Measurements from ENCODE around the gene CSTPP1. TPM values are rescaled to one million over a fixed set of nuclear protein-coding genes. Genes with fewer than 3 reads are reported as not detected.
"Not testable (repeated sequence)": the region's sequence is repeated elsewhere in the genome, so short reads cannot be mapped to it uniquely, and the experiment has no call there.

CSTPP1 gene
- total and polyA plus RNA-seq, 5 experiments from 2014 or later, result 13.2 to 20.4 (median 16.1) TPM

DNA sequence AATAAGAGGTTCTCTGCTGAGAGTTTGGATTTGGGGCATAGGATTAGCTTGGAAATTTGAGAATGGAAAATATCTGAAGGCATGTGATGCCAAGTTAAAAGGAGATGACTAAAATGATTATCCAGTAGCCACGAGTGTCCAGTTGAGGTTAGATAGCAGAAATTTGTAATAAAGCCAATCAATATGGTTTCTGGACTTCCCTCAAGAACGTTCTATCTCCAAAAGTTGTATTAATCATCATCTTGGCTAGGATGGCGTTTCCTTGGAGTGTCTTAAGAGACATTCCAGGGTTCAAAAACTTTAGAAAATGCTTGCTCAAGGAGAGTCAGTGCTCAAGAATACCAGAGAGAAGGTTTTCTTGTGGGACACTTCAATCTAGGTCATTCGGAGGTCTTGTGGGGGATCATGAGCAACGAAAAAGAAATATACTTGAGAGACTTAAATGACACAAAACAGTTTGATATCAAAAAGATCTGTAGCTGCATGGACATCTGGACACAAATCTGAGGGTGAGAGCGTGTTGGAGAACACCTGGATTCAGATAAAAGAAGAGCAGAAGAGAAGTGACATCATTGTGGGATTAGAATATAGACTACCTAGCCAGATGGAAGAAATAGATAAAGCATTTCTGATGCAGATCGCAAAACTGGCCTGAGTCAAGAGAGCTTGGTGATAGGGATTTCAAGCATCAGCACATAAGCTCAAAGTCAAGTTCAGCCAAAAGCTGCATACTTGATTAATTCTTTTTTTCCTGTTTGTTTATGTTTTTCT, 142.4 kb downstream of the CSTPP1 start:
- H3K27me3 Mint-ChIP-seq, result no peaks in the 10 kb centered on the region
- no peaks in the 10 kb centered on the region for H3K9me3 Mint-ChIP-seq
- H3K36me3 Mint-ChIP-seq, result peaks cover 0 to 3% (median 2%) of the 10 kb centered on the region in 3 donors
- H3K4me1 Mint-ChIP-seq, result no peaks in the 10 kb centered on the region
- POLR2A ChIA-PET, result no interaction called here
- DNase-seq (no peak), ATAC-seq (no peak)
- H3K27ac Mint-ChIP-seq, result no peak overlapping the region
- H3K4me3 Mint-ChIP-seq, result no peak overlapping the region

DNA sequence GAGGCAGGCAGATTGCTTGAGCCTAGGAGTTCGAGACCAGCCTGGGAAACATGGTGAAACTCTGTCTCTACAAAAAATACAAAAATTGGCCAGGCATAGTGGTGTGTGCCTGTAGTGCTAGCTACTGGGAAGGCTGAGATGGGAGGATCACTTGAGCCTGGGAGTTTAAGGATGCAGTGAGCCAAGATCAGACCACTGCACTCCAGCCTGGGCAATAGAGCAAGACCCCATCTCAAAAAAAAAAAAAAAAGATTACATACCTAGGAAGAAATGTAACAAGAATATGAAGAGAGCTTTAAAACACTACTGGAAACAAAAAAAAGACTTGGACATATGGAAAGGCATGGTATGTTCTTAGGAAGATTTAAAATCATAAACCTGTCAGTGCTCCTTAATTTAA, 144.2 kb downstream of the CSTPP1 start:
- H3K27ac Mint-ChIP-seq, H3K9me3 Mint-ChIP-seq, DNase-seq, H3K36me3 Mint-ChIP-seq, H3K4me3 Mint-ChIP-seq, H3K27me3 Mint-ChIP-seq, H3K4me1 Mint-ChIP-seq, ATAC-seq: not testable (repeated sequence)
- POLR2A ChIA-PET, result interaction anchor here (0.6 kb wide), 2 partner anchors 131 to 133 kb away, joined by 4 to 5 read pairs; no protein-coding TSS in a partner anchor

DNA sequence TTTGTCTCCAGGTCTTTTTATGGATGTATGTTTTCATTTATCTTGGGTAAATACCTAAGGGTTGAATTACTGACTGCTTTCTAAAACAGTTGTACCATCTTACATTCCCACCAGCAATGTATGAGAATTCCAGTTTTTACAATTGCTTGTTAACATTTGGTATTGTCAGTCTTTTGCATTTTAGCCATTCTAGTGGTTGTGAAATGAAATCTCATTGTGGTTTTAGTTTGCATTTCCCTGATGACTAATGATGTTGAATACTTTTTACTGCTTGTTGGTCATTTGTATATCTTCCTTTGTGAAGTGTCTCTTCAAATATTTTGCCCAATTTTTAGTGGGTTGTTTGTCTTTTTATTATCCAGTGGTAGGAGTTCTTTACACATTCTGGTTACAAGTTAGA, 147.4 kb downstream of the CSTPP1 start:
- DNase-seq, result no peak
- Mint-ChIP-seq H3K36me3 (peaks cover 0 to 2% (median 0%) of the 10 kb centered on the region in 3 donors), H3K4me3 (no peak overlapping the region), H3K4me1 (peaks cover 0 to 1% (median 0%) of the 10 kb centered on the region in 4 donors), H3K27ac (no peak overlapping the region), H3K9me3 (no peaks in the 10 kb centered on the region), H3K27me3 (no peaks in the 10 kb centered on the region)
- no peak for ATAC-seq
- POLR2A ChIA-PET, result no interaction called here

DNA sequence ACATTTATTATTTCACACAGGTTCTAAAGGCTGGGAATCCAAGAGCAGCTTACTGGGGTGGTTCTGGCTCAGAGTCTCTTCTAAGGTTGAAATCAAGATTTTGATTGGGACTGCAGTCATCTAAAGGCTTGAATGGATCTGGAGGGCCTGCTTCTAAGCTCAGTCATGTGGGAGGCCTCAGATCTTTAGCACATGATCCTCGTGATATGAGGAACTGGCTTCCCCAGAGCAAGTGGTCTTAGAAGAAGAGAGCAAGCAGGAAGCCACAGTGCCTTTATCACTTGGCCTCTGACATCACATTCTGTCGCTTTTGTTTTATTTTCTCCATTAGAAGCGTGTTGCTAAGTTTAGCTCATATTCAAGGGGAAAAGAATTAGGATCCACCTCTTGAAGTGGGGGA, 151.2 kb downstream of the CSTPP1 start:
- no peak overlapping the region for H3K4me3 Mint-ChIP-seq
- H3K27me3 Mint-ChIP-seq, result no peaks in the 10 kb centered on the region
- H3K4me1 Mint-ChIP-seq, result peaks cover 0 to 1% (median 0%) of the 10 kb centered on the region in 4 donors
- POLR2A ChIA-PET, result no interaction called here
- ATAC-seq, result peak in 1 of 2 donors; percentile 53
- peak overlapping the region in 2 of 10 donors; percentile 3 to 31 for H3K27ac Mint-ChIP-seq
- no peaks in the 10 kb centered on the region for H3K36me3 Mint-ChIP-seq
- no peaks in the 10 kb centered on the region for H3K9me3 Mint-ChIP-seq
- DNase-seq, result peak in 2 of 10 donors; percentile 3 to 4

DNA sequence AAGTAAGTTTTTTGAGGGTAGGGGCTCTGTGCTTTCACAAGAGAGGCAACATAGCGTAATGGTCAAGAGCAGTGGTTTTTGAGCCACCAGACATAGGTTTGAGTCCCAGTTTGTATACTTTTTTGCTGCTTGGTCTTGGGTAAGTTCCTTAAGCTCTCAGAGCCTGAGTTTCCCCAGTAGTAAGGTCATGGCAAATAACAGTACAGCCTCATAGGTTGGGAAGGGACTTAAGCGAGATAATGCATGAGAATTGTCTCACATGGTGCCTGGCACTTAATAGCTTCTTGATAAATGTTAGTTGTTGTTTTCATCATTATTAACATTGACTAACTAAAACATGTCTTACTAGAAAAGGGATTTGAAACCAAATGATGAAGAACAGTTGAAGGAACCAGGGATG, 157.0 kb downstream of the CSTPP1 start:
- Mint-ChIP-seq H3K27me3 (no peaks in the 10 kb centered on the region), H3K27ac (no peak overlapping the region), H3K4me3 (no peak overlapping the region), H3K36me3 (peaks cover 0 to 2% (median 0%) of the 10 kb centered on the region in 3 donors), H3K4me1 (no peaks in the 10 kb centered on the region), H3K9me3 (no peaks in the 10 kb centered on the region)
- POLR2A ChIA-PET, result no interaction called here
- no peak for ATAC-seq
- no peak for DNase-seq

DNA sequence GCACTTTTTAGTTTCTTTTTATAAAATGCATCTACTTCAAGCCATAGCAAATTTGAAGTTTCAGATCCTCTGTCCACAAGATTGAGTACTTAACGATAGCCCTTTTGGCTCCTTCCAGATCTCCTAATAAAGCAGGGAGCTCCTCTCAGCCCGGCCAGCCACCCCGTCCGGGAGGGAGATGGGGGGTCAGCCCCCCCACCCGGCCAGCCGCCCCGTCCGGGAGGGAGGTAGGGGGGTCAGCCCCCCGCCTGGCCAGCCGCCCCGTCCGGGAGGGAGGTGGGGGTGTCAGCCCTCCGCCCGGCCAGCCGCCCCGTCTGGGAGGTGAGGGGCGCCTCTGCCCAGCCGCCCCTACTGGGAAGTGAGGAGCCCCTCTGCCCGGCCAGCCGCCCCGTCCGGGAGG, 160.3 kb downstream of the CSTPP1 start:
- H3K27ac Mint-ChIP-seq, ATAC-seq, POLR2A ChIA-PET, H3K36me3 Mint-ChIP-seq, H3K27me3 Mint-ChIP-seq, H3K4me3 Mint-ChIP-seq, DNase-seq, H3K9me3 Mint-ChIP-seq, H3K4me1 Mint-ChIP-seq: not testable (repeated sequence)

DNA sequence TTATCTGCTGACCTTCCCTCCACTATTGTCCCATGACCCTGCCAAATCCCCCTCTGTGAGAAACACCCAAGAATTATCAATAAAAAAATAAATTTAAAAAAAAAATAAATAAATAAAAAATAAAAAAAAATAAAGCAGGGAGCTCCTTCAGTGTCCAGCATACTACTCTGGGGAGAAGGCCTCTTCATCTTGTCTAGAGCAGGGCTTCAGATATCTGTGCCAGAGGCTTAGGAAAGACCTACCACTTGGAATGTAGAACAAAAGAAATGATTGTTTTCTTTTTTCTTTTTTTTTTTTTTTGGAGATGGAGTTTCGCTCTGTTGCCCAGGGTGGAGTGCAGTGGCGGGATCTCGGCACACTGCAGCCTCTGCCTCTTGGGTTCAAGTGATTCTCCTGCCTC, 161.7 kb downstream of the CSTPP1 start:
- H3K27me3 Mint-ChIP-seq, H3K4me1 Mint-ChIP-seq, DNase-seq, H3K27ac Mint-ChIP-seq, H3K36me3 Mint-ChIP-seq, H3K9me3 Mint-ChIP-seq, H3K4me3 Mint-ChIP-seq, POLR2A ChIA-PET, ATAC-seq: not testable (repeated sequence)

DNA sequence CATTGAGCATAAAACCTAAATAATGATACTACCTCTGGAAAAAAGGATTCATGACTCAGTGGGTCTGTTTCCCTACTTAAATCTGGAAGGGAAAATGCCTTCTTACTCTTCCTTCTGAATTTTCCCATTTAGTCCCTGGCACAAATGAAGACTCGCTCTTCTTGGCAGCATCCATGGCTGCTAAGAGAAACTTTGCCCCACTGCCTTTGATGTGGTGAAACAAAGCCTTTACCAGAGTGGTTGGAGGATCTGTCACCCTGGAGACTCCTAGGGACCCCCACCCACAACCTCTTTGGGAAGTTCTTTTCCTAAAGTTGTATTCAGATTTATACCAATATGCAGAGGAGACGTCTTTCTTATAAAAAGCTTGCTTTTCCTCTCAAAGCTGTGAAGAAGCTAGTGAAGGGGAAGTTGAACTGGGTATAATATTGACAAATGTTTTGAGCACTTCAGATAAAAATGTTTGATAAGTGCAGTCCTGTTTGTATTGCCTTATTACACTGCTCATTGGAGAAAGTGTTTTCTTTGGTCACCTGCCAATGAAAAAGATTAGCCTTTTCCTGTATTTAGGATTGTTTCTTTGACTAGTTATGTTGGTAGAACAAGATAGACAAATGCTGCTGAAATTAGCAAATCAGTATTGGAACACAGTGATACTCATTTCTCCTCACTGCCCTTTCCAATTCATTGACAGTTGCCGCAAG, 162.8 kb downstream of the CSTPP1 start:
- H3K9me3 Mint-ChIP-seq, result no peaks in the 10 kb centered on the region
- no peak for ATAC-seq
- peak overlapping the region in 1 of 10 donors; percentile 7 for H3K4me3 Mint-ChIP-seq
- peaks cover 0 to 2% (median 0%) of the 10 kb centered on the region in 3 donors for H3K36me3 Mint-ChIP-seq
- POLR2A ChIA-PET, result no interaction called here
- H3K4me1 Mint-ChIP-seq, result peaks cover 0 to 8% (median 4%) of the 10 kb centered on the region in 4 donors
- no peaks in the 10 kb centered on the region for H3K27me3 Mint-ChIP-seq
- H3K27ac Mint-ChIP-seq, result no peak overlapping the region
- no peak for DNase-seq

DNA sequence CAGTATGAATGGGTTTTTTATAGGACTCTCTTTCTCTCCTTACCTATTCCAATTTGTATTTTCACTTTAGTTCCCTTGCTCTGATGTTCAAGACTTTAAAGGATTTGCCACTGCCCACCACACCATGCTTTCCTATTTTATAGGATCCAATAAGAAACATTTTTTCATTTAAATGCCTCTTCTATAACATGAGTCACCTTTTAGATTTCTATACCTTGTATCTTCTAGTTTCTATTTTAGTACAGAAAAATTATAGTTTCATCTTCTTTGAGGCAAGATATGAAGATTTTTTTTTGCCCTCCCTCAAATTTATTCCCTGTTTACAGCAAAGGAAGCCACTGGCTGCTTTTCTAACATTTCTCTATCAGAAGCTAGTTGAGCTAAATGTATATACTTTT, 163.4 kb downstream of the CSTPP1 start:
- DNase-seq (no peak), ATAC-seq (no peak)
- Mint-ChIP-seq H3K27me3 (no peaks in the 10 kb centered on the region), H3K9me3 (no peaks in the 10 kb centered on the region), H3K4me1 (peaks cover 0 to 10% (median 4%) of the 10 kb centered on the region in 4 donors), H3K27ac (no peak overlapping the region), H3K36me3 (peaks cover 0 to 2% (median 0%) of the 10 kb centered on the region in 3 donors), H3K4me3 (no peak overlapping the region)
- POLR2A ChIA-PET, result no interaction called here

DNA sequence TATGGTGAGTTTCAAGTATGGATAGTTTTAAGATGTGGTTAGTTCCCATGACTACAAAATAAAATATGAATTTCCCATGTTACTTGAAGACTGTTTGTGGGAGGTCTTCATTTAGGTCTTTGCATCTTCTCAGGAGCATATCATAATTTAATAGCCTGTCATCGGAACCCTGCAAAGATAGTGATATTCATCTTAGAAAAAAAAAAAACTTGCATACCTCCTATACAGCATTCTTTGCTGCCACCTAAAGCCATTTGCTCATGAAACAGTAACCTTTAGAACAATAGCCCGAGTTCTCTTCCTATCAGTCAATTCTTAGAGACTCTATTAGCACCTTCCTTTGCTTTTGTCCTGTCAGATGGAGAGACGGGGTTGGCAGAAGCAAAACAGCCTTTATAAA, 164.8 kb downstream of the CSTPP1 start:
- peaks cover 0 to 2% (median 0%) of the 10 kb centered on the region in 3 donors for H3K36me3 Mint-ChIP-seq
- POLR2A ChIA-PET, result no interaction called here
- DNase-seq (no peak), ATAC-seq (no peak)
- peaks cover 0 to 10% (median 4%) of the 10 kb centered on the region in 4 donors for H3K4me1 Mint-ChIP-seq
- no peaks in the 10 kb centered on the region for H3K9me3 Mint-ChIP-seq
- H3K27ac Mint-ChIP-seq, result no peak overlapping the region
- H3K27me3 Mint-ChIP-seq, result no peaks in the 10 kb centered on the region
- no peak overlapping the region for H3K4me3 Mint-ChIP-seq

DNA sequence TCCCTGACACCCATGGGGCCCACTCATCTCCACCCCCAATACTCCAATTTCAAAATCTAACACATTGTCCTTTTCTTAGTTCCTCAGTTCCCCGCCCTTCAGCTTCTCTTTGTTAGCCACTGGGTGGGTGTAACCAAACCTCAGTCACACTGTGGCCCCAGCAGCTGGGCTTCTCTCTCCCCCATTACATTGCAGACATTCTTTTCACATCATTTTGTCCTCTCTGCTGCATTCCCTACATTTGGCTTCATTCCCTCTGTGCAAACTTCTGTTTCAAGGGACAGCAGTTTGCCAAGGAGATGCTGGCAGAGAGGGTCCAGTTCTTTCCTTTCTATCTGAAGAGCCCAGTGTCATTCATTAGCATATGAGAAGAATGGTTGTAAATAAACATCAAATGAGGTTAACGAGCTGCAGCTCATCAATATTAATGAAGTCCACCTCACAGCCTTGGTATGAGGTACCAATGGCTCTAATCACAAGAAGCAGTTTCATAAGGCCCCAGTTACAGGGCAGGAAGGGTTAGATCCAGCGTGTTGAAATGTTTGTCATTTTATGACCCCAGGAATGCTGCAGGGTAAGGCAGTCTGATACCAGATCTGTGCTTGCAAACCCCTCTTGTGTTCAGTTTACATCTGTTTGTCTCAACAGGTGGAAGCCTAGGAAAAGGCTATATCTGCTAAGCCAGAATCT, 167.8 kb downstream of the CSTPP1 start:
- H3K4me3 Mint-ChIP-seq, result no peak overlapping the region
- peaks cover 0 to 10% (median 4%) of the 10 kb centered on the region in 4 donors for H3K4me1 Mint-ChIP-seq
- H3K27ac Mint-ChIP-seq, result no peak overlapping the region
- ATAC-seq (no peak), DNase-seq (no peak)
- H3K27me3 Mint-ChIP-seq, result no peaks in the 10 kb centered on the region
- no peaks in the 10 kb centered on the region for H3K9me3 Mint-ChIP-seq
- H3K36me3 Mint-ChIP-seq, result no peaks in the 10 kb centered on the region
- POLR2A ChIA-PET, result no interaction called here

DNA sequence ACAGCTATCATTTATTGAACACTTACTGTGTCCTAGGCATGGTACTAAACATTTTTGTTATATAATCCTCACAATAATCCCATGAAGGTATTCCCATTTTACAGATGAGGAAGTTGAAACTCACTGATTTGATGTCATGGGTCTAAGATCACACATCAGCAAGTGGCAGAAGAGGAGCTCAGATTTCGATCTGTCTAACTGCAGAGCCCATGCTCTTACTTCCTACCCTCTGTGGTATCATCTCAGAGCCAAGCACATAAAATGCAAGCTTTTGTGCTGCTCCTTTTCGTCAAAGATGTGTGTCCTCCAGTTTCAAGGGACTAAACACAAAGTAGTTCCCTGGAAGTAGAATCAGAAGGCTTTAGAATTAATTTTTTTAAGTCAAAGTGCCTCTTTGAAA, 169.0 kb downstream of the CSTPP1 start:
- Mint-ChIP-seq H3K4me3 (no peak overlapping the region), H3K4me1 (peaks cover 0 to 10% (median 4%) of the 10 kb centered on the region in 4 donors), H3K27me3 (no peaks in the 10 kb centered on the region), H3K27ac (no peak overlapping the region), H3K9me3 (no peaks in the 10 kb centered on the region), H3K36me3 (no peaks in the 10 kb centered on the region)
- ATAC-seq, result no peak
- POLR2A ChIA-PET, result no interaction called here
- no peak for DNase-seq

DNA sequence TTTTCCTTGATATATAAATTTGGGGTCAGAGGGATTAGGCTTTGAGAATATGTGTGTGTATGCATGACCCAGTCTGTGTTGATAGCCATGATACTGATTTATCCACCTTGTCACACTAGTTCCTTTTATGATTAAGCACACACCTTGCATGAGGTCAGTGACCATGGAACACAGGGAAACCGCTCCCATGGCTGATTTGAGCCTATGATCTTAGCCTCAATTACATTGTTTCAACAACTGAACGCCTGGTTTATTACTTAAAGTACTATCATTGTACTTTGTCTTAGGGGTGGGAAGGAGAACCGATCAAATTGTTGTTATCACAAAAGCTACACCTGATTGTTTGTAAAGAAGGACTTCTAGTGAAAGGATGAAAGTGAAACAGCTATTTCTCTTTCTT, 169.4 kb downstream of the CSTPP1 start:
- POLR2A ChIA-PET, result no interaction called here
- DNase-seq, result no peak
- H3K27ac Mint-ChIP-seq, result peak overlapping the region in 1 of 10 donors; percentile 17
- H3K36me3 Mint-ChIP-seq, result no peaks in the 10 kb centered on the region
- no peak for ATAC-seq
- no peaks in the 10 kb centered on the region for H3K27me3 Mint-ChIP-seq
- H3K4me1 Mint-ChIP-seq, result peaks cover 0 to 10% (median 4%) of the 10 kb centered on the region in 4 donors
- H3K4me3 Mint-ChIP-seq, result no peak overlapping the region
- H3K9me3 Mint-ChIP-seq, result no peaks in the 10 kb centered on the region
